ENCODE results near the gene NFKB2. TPM values are rescaled to one million over a fixed set of nuclear protein-coding genes. Genes with fewer than 3 reads are reported as not detected.

The NFKB2 gene
- total and polyA plus RNA-seq, 2 of the 8 experiments (the other 6 are each of a cell fraction or from before 2014, with no cell fraction given): 20.4 to 31.4 TPM

- no peak for TF ChIP-seq RAD21 (IDR thresholded peaks at IDR 0.05 in 1 of 2, conservative IDR thresholded peaks at IDR 0.05 in 1 of 2; ENCODE audit: low read depth in 2 of 2, low read length in 2 of 2)
- TF ChIP-seq CTBP2 (IDR thresholded peaks at IDR 0.05; ENCODE audit: borderline replicate concordance, insufficient read depth, insufficient read length, low read length): no peak
These were observed 7.0 kb downstream of the NFKB2 start (continued) for GRCh38 chr10:102402512-102402896.
